ENCODE data around the gene PATJ.

Gene PATJ

GRCh38 chr1:61975638-61976037 is 233.4 kb downstream of the PATJ start:
- H3K36me3 ChIP-seq (ENCODE audit: low read length): no peaks in the 10 kb centered on the region
- no peak overlapping the region for H3K27ac ChIP-seq (ENCODE audit: low read depth, low read length)
- no peaks in the 10 kb centered on the region for H3K9me2 ChIP-seq (replicated peaks; ENCODE audit: insufficient read depth, low read length)
- no peaks in the 10 kb centered on the region for H3K79me2 ChIP-seq (ENCODE audit: insufficient read depth, low read length)
- no peak overlapping the region for H3K4me2 ChIP-seq (ENCODE audit: low read depth, low read length, poor library complexity, severe bottlenecking)
- no peak overlapping the region for H2AFZ ChIP-seq (ENCODE audit: low read depth, low read length, severe bottlenecking)
- no peaks in the 10 kb centered on the region for H3F3A ChIP-seq (ENCODE audit: insufficient read depth)
- H3K4me3 ChIP-seq (ENCODE audit: insufficient read depth, low read length, poor library complexity, severe bottlenecking): no peak overlapping the region
- no peak for TF ChIP-seq EZH2phosphoT487 (conservative IDR thresholded peaks at IDR 0.05; ENCODE audit: low read length)
- no peak for TF ChIP-seq CTCF (IDR thresholded peaks at IDR 0.05; ENCODE audit: insufficient read depth, low read length, poor library complexity, severe bottlenecking)
- H3K27me3 ChIP-seq (ENCODE audit: low read length): no peaks in the 10 kb centered on the region
- H4K20me1 ChIP-seq (ENCODE audit: low read depth, low read length): no peaks in the 10 kb centered on the region; the same call in 1 of the 2 replicates
- no peaks in the 10 kb centered on the region for H3K9me3 ChIP-seq (ENCODE audit: insufficient read depth, low read length)
- H3K9ac ChIP-seq (ENCODE audit: low read length): no peak overlapping the region

DNA sequence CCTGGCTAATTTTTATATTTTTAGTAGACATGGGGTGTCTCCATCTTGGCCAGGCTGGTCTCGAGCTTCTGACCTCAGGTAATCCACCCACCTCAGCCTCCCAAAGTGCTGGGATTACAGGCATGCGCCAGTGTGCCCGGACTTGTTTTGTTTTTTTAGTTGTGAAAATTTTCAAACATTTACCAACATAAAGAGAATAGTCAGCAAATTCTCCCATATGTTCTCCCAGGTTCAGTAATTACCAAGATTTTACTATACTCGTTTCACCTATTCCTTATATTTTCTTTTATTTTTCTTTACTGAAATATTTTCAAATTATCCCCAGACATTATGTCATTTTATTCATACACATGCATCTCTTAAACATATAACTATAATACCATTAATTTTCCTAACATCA is 234.3 kb downstream of the PATJ start:
- Histone ChIP-seq H3K4me3 (ENCODE audit: insufficient read depth, low read length, poor library complexity, severe bottlenecking) (no peak overlapping the region), H3K36me3 (ENCODE audit: low read length) (no peaks in the 10 kb centered on the region), H3K4me2 (ENCODE audit: low read depth, low read length, poor library complexity, severe bottlenecking) (no peak overlapping the region), H3K9me3 (ENCODE audit: insufficient read depth, low read length) (no peaks in the 10 kb centered on the region), H3K27ac (ENCODE audit: low read depth, low read length) (no peak overlapping the region), H3K79me2 (ENCODE audit: insufficient read depth, low read length) (no peaks in the 10 kb centered on the region), H3K9me2 (replicated peaks; ENCODE audit: insufficient read depth, low read length) (no peaks in the 10 kb centered on the region), H4K20me1 (ENCODE audit: low read depth, low read length) (no peaks in the 10 kb centered on the region; the same call in 1 of the 2 replicates), H3K9ac (ENCODE audit: low read length) (no peak overlapping the region), H3K27me3 (ENCODE audit: low read length) (no peaks in the 10 kb centered on the region), H3F3A (ENCODE audit: insufficient read depth) (no peaks in the 10 kb centered on the region), H2AFZ (ENCODE audit: low read depth, low read length, severe bottlenecking) (no peak overlapping the region)
- TF ChIP-seq CTCF (IDR thresholded peaks at IDR 0.05; ENCODE audit: insufficient read depth, low read length, poor library complexity, severe bottlenecking): no peak
- TF ChIP-seq EZH2phosphoT487 (conservative IDR thresholded peaks at IDR 0.05; ENCODE audit: low read length): no peak

DNA sequence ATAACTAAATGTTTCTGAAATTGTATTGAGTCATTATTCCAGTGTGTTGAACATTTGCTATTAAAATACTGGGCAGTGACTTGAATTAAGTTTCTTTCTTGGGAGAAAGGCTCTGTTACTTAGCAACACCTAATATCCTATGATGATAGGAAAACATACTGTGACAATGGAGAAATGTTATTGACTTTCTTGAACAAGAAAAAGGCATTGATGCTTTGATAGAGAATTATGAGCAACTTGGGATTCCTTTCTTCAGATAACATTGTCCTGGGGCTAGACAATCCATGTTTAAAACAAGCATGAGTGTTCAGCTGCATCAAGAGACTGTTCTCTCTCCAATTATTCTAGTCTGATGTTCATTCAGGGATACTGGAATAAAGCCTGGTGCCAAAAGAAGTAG is 236.5 kb downstream of the PATJ start:
- no peaks in the 10 kb centered on the region for H3K36me3 ChIP-seq (ENCODE audit: low read length)
- H4K20me1 ChIP-seq (ENCODE audit: low read depth, low read length): no peaks in the 10 kb centered on the region
- TF ChIP-seq EZH2phosphoT487 (conservative IDR thresholded peaks at IDR 0.05; ENCODE audit: low read length): no peak
- no peak for TF ChIP-seq CTCF (IDR thresholded peaks at IDR 0.05; ENCODE audit: insufficient read depth, low read length, poor library complexity, severe bottlenecking)
- no peaks in the 10 kb centered on the region for H3K9me3 ChIP-seq (ENCODE audit: insufficient read depth, low read length)
- H3K4me2 ChIP-seq (ENCODE audit: low read depth, low read length, poor library complexity, severe bottlenecking): no peak overlapping the region
- H3K9me2 ChIP-seq (replicated peaks; ENCODE audit: insufficient read depth, low read length): no peaks in the 10 kb centered on the region
- H3K4me3 ChIP-seq (ENCODE audit: insufficient read depth, low read length, poor library complexity, severe bottlenecking): no peak overlapping the region
- H3K27ac ChIP-seq (ENCODE audit: low read depth, low read length): no peak overlapping the region
- no peaks in the 10 kb centered on the region for H3K27me3 ChIP-seq (ENCODE audit: low read length)
- no peaks in the 10 kb centered on the region for H3F3A ChIP-seq (ENCODE audit: insufficient read depth)
- no peak overlapping the region for H3K9ac ChIP-seq (ENCODE audit: low read length)
- H3K79me2 ChIP-seq (ENCODE audit: insufficient read depth, low read length): no peaks in the 10 kb centered on the region
- no peak overlapping the region for H2AFZ ChIP-seq (ENCODE audit: low read depth, low read length, severe bottlenecking)

Data from SU-DHL-6 (cell line).